Tracheal epithelial cell (primary cell): ENCODE data around the gene ZBTB14. TPM values are rescaled to one million over a fixed set of nuclear protein-coding genes. Genes with fewer than 3 reads are reported as not detected.

Experiments
- total RNA-seq: library from RNA; depleted of rRNA; stranded (reverse); fragments of >200 nt; gene quantifications from 2 replicates; pipeline ENCODE4 v1.2.1, GENCODE V29; 2014

The ZBTB14 gene, protein sequence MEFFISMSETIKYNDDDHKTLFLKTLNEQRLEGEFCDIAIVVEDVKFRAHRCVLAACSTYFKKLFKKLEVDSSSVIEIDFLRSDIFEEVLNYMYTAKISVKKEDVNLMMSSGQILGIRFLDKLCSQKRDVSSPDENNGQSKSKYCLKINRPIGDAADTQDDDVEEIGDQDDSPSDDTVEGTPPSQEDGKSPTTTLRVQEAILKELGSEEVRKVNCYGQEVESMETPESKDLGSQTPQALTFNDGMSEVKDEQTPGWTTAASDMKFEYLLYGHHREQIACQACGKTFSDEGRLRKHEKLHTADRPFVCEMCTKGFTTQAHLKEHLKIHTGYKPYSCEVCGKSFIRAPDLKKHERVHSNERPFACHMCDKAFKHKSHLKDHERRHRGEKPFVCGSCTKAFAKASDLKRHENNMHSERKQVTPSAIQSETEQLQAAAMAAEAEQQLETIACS
- total RNA-seq, result 6.5 and 10.9 TPM in 2 replicates

DNA sequence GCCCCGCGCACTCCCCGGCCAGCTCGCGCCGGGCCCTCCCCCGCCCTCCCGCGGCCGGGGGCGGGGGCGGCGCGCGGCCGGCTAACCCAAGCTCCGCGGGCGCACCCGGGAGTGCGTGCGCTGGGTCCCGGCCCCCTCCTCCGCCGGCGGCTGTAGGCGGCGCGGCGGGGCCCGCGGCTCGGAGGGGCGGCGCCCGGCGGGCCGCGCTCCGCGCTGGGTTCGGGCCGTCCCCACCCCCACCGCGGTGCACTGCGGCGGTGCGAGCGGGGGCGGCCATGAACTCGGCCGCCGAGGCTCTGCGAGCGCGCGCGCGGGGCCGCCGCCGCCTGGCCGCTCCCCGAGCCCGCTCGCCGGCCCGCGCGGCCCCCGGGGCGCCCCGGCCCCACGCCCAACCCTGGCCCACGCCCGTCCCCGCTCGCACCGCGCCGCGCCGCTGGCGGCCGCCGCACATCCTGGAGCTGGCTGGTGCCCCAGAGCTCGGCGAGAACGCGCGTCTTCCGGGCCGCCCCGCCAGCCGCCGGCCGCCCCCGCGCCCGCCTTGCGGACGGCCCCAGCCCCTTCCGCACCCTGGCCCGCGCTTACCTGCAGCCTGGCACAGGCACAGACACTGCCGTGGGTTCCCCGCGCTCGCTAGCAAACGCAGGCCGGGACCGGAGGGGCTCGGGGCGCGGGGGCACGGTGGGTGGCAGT, at the start of gene ZBTB14:
Gene ZBTB14, minus strand, starts transcription at position 496 of the 690 bp plus-strand sequence. CDS start 2,480 bp downstream, outside the sequence.

Other genes starting within 250 kb of the ZBTB14 start
- gene AKAIN1, start 98.5 kb downstream of the ZBTB14 start, total RNA-seq, result not detected in 2 replicates
- gene EPB41L3, start 248.3 kb upstream of the ZBTB14 start, total RNA-seq, result 0.43 and 12.5 TPM in 2 replicates